Spleen (tissue), 11 donors: Measurements from ENCODE around the gene OR2T11. TPM values are rescaled to one million over a fixed set of nuclear protein-coding genes. Genes with fewer than 3 reads are reported as not detected.

Experiments used
- DNase-seq: peaks from one replicate; pipeline ENCODE4 v3.0.0-alpha.2; 2020
- H3K27ac ChIP-seq, 8 donors: fragments of 200-600 bp; sonication (generic) in 7 of 8; 1 replicate in 4 of 8; 2 replicates in 4 of 8; pipeline versions ENCODE4 v1.5.0 to v1.8.0; 2016 to 2021; ENCODE audit warnings: inconsistent platforms in 4 of 8, mild to moderate bottlenecking in 4 of 8, moderate library complexity in 1 of 8
- H3K27me3 ChIP-seq, 7 donors: fragments of 200-600 bp; sonication (generic) in 6 of 7; replicated peaks in 1 of 7; 1 replicate in 4 of 7; 2 replicates in 3 of 7; pipeline versions ENCODE4 v1.5.0 to v1.8.0; 2016 to 2021; ENCODE audit warnings: inconsistent platforms in 3 of 7, mild to moderate bottlenecking in 1 of 7
- H3K36me3 ChIP-seq, 6 donors: fragments of 200-600 bp; sonication (generic) in 5 of 6; 1 replicate in 4 of 6; 2 replicates in 2 of 6; pipeline versions ENCODE4 v1.5.0 to v1.8.0; 2016 to 2021; ENCODE audit warnings: inconsistent platforms in 2 of 6
- H3K4me1 ChIP-seq, 6 donors: fragments of 200-600 bp; sonication (generic) in 5 of 6; 1 replicate in 3 of 6; 2 replicates in 3 of 6; pipeline versions ENCODE4 v1.5.0 to v1.8.0; 2016 to 2021; ENCODE audit warnings: inconsistent platforms in 3 of 6
- H3K4me3 ChIP-seq, 8 donors: fragments of 200-600 bp; sonication (generic) in 7 of 8; 1 replicate in 4 of 8; 2 replicates in 4 of 8; pipeline versions ENCODE4 v1.5.0 to v1.8.0; 2016 to 2021; ENCODE audit warnings: inconsistent platforms in 4 of 8, mild to moderate bottlenecking in 4 of 8, moderate library complexity in 2 of 8
- H3K9me3 ChIP-seq, 8 donors: fragments of 200-600 bp; sonication (generic) in 7 of 8; 1 replicate in 4 of 8; 2 replicates in 4 of 8; pipeline versions ENCODE4 v1.5.0 to v1.8.0; 2016 to 2021; ENCODE audit warnings: inconsistent platforms in 4 of 8
- CTCF ChIP-seq, 11 experiments: fragments of 200-600 bp in 7 of 11; fragments of 450-650 bp in 4 of 11; sonication (generic) in 4 of 11; IDR thresholded peaks in 8 of 11; conservative IDR thresholded peaks in 3 of 11; 1 replicate in 7 of 11; 2 replicates in 4 of 11; pipeline versions ENCODE4 v1.4.0 to v1.8.0; 2016 to 2021; ENCODE audit warnings: antibody characterized with exemption in 11 of 11, inconsistent platforms in 4 of 11, mild to moderate bottlenecking in 1 of 11
- POLR2A ChIP-seq, 3 donors: fragments of 450-650 bp; IDR thresholded peaks; one replicate each; pipeline ENCODE4 v1.5.1; 2017; ENCODE audit warnings: antibody characterized with exemption in 3 of 3, mild to moderate bottlenecking in 1 of 3
- POLR2AphosphoS5 ChIP-seq, 3 donors: sonication (generic); formaldehyde crosslinking; IDR thresholded peaks; one replicate each; pipeline ENCODE4 v1.5.1; 2017; ENCODE audit warnings: antibody characterized with exemption in 3 of 3
- WGBS, 5 donors: extraction: QIAGEN DNeasy Blood & Tissue Kit in 3 of 5; methylation state at CpG; one replicate each; pipeline versions ENCODE4 v1.1.5 to v1.1.7; 2013 to 2018; 5-methylcytosine and 5-hydroxymethylcytosine counted together
- intact Hi-C: fragments of 100-400 bp; cut with DNase I; formaldehyde crosslinking; loops from one replicate; pipeline ENCODE4 v1.15.0; 2023; ENCODE audit warnings: low total_unique reads
- polyA plus RNA-seq, 3 donors: library from polyadenylated mRNA; stranded (reverse); fragments of 200-250 nt; gene quantifications; one replicate each; pipeline ENCODE4 v1.2.1, GENCODE V29; 2013
- total RNA-seq, 7 donors: library from RNA; depleted of rRNA in 3 of 7; stranded (reverse); fragments of >200 nt in 3 of 7; fragmentation: NEBNext Ultra II Directional in 4 of 7; extraction: Animal tissue kit (Norgen Biotek cat#: 25700) in 4 of 7; gene quantifications; one replicate each; pipeline versions ENCODE4 v1.1.0 to v1.2.1, GENCODE V29; 2016 to 2021
- donor health status: healthy with polysubstance abuse.
- donor health status: DM: no; HTN: no; CAD: no; lungs with moderate emphysema.
- donor health status: DM: no; HTN: no; CAD: no.
- donor health status: Bipolar disorder and iron deficiency.
- donor health status: healthy.
- donor health status: DM: no; HTN: no; CAD: no.
- donor health status: DM: yes; HTN: yes; CAD: no.

OR2T11 gene
- total and polyA plus RNA-seq, 10 donors, result 0.02 to 3.6 (median 0.75) TPM; not detected in 2

GRCh38 chr1:248630551-248630950, 4.3 kb downstream of the OR2T11 start:
- no peaks in the 10 kb centered on the region for H3K4me1 ChIP-seq
- H3K9me3 ChIP-seq, result no peaks in the 10 kb centered on the region
- 68 to 83% (median 77%) methylated on average over 2 of the region's 2 CpGs for WGBS, 5 donors
- intact Hi-C loops, result no loop called here
- no peak for DNase-seq
- no peak for TF ChIP-seq CTCF (IDR thresholded peaks at IDR 0.05 in 8 of 11, conservative IDR thresholded peaks at IDR 0.05 in 3 of 11)
- no peak for TF ChIP-seq POLR2A (IDR thresholded peaks at IDR 0.05)
- TF ChIP-seq POLR2AphosphoS5 (IDR thresholded peaks at IDR 0.05), result no peak
- H3K27ac ChIP-seq, result no peak overlapping the region
- H3K4me3 ChIP-seq, result no peak overlapping the region
- no peaks in the 10 kb centered on the region for H3K27me3 ChIP-seq
- H3K36me3 ChIP-seq, result no peaks in the 10 kb centered on the region

- H3K4me1 ChIP-seq, result no peaks in the 10 kb centered on the region
- H3K27ac ChIP-seq, result no peak overlapping the region
- H3K9me3 ChIP-seq, result no peaks in the 10 kb centered on the region
- intact Hi-C loops, result no loop called here
- H3K4me3 ChIP-seq, result no peak overlapping the region
- H3K36me3 ChIP-seq, result no peaks in the 10 kb centered on the region
- no peaks in the 10 kb centered on the region for H3K27me3 ChIP-seq
- WGBS, 5 donors, result 70 to 83% (median 79%) methylated on average over 9 of the region's 9 CpGs
- no peak for DNase-seq
- TF ChIP-seq POLR2A (IDR thresholded peaks at IDR 0.05) (no peak), CTCF (IDR thresholded peaks at IDR 0.05 in 8 of 11, conservative IDR thresholded peaks at IDR 0.05 in 3 of 11) (no peak), POLR2AphosphoS5 (IDR thresholded peaks at IDR 0.05) (no peak)
These were observed 6.7 kb downstream of the OR2T11 start for GRCh38 chr1:248627971-248628844.

GRCh38 chr1:248625971-248626370, 8.9 kb downstream of the OR2T11 start:
- DNase-seq, result no peak
- Histone ChIP-seq H3K4me3 (no peak overlapping the region), H3K27me3 (no peaks in the 10 kb centered on the region), H3K9me3 (no peaks in the 10 kb centered on the region), H3K4me1 (peaks cover 0 to 7% (median 0%) of the 10 kb centered on the region in 6 donors), H3K27ac (no peak overlapping the region), H3K36me3 (no peaks in the 10 kb centered on the region)
- 76 to 86% (median 84%) methylated on average over 5 of the region's 5 CpGs for WGBS, 5 donors
- TF ChIP-seq POLR2AphosphoS5 (IDR thresholded peaks at IDR 0.05), result no peak
- no peak for TF ChIP-seq CTCF (IDR thresholded peaks at IDR 0.05 in 8 of 11, conservative IDR thresholded peaks at IDR 0.05 in 3 of 11)
- no peak for TF ChIP-seq POLR2A (IDR thresholded peaks at IDR 0.05)
- intact Hi-C loops, result no loop called here

- H3K9me3 ChIP-seq, result no peaks in the 10 kb centered on the region
- peaks cover 0 to 7% (median 0%) of the 10 kb centered on the region in 6 donors for H3K4me1 ChIP-seq
- H3K27me3 ChIP-seq, result no peaks in the 10 kb centered on the region
- DNase-seq, result no peak
- no peak overlapping the region for H3K4me3 ChIP-seq
- TF ChIP-seq CTCF (IDR thresholded peaks at IDR 0.05 in 8 of 11, conservative IDR thresholded peaks at IDR 0.05 in 3 of 11), result no peak
- TF ChIP-seq POLR2A (IDR thresholded peaks at IDR 0.05), result no peak
- TF ChIP-seq POLR2AphosphoS5 (IDR thresholded peaks at IDR 0.05), result no peak
- no peak overlapping the region for H3K27ac ChIP-seq
- H3K36me3 ChIP-seq, result no peaks in the 10 kb centered on the region
- intact Hi-C loops, result no loop called here
- WGBS, 5 donors, result 64 to 82% (median 77%) methylated on average over 3 to 4 of the region's 4 CpGs
These were observed 9.7 kb downstream of the OR2T11 start for GRCh38 chr1:248625166-248625565.
